Measurements from ENCODE around the gene DIP2C. TPM values are rescaled to one million over a fixed set of nuclear protein-coding genes. Genes with fewer than 3 reads are reported as not detected.
"Not testable (repeated sequence)": the region's sequence is repeated elsewhere in the genome, so short reads cannot be mapped to it uniquely, and the experiment has no call there.

DIP2C gene
- total RNA-seq, 6 experiments from 2014 or later, result 23.2 to 28.9 (median 26.3) TPM

- Mint-ChIP-seq H3K9me3 (peaks cover 19% of the 10 kb centered on the region), H3K27ac (no peak overlapping the region)
- DNase-seq, result no peak
Measured at GRCh38 chr10:349081-349480, 340.4 kb downstream of the DIP2C start.

GRCh38 chr10:348456-348855, 341.0 kb downstream of the DIP2C start:
- no peaks in the 10 kb centered on the region for H3K4me1 Mint-ChIP-seq (ENCODE audit: low read depth)
- peaks cover 19% of the 10 kb centered on the region for H3K9me3 Mint-ChIP-seq
- no peak for DNase-seq
- peaks cover 4% of the 10 kb centered on the region for H3K27me3 Mint-ChIP-seq (ENCODE audit: insufficient read depth)
- H3K36me3 Mint-ChIP-seq (ENCODE audit: low read depth), result peaks cover 55% of the 10 kb centered on the region
- H3K4me3 Mint-ChIP-seq, result no peak overlapping the region
- TF ChIP-seq CTCF (IDR thresholded peaks at IDR 0.05), result no peak
- H3K27ac Mint-ChIP-seq, result no peak overlapping the region

More at GRCh38 chr10:349081-349480, 340.4 kb downstream of the DIP2C start:
- TF ChIP-seq CTCF (IDR thresholded peaks at IDR 0.05), result no peak
- Mint-ChIP-seq H3K36me3 (ENCODE audit: low read depth) (peaks cover 61% of the 10 kb centered on the region), H3K4me3 (no peak overlapping the region), H3K27me3 (ENCODE audit: insufficient read depth) (peaks cover 4% of the 10 kb centered on the region), H3K4me1 (ENCODE audit: low read depth) (no peaks in the 10 kb centered on the region)

- H3K4me3 Mint-ChIP-seq; DNase-seq; H3K4me1 Mint-ChIP-seq (ENCODE audit: low read depth); H3K27ac Mint-ChIP-seq; H3K27me3 Mint-ChIP-seq (ENCODE audit: insufficient read depth): not testable (repeated sequence)
- H3K9me3 Mint-ChIP-seq, result peaks cover 19% of the 10 kb centered on the region
- H3K36me3 Mint-ChIP-seq (ENCODE audit: low read depth), result peaks cover 53% of the 10 kb centered on the region
Measured at GRCh38 chr10:347774-348173, 341.7 kb downstream of the DIP2C start.

- not testable (repeated sequence) for H3K27ac Mint-ChIP-seq; H3K4me3 Mint-ChIP-seq; H3K4me1 Mint-ChIP-seq (ENCODE audit: low read depth); DNase-seq; H3K27me3 Mint-ChIP-seq (ENCODE audit: insufficient read depth)
- Mint-ChIP-seq H3K9me3 (peaks cover 19% of the 10 kb centered on the region), H3K36me3 (ENCODE audit: low read depth) (peaks cover 51% of the 10 kb centered on the region)
Measured at GRCh38 chr10:347190-347589, 342.3 kb downstream of the DIP2C start.

- DNase-seq, result no peak
- H3K27ac Mint-ChIP-seq, result no peak overlapping the region
- no peaks in the 10 kb centered on the region for H3K4me1 Mint-ChIP-seq (ENCODE audit: low read depth)
- H3K36me3 Mint-ChIP-seq (ENCODE audit: low read depth), result peaks cover 34% of the 10 kb centered on the region
- H3K4me3 Mint-ChIP-seq, result no peak overlapping the region
- TF ChIP-seq CTCF (IDR thresholded peaks at IDR 0.05), result no peak
- peaks cover 2% of the 10 kb centered on the region; the same call in 1 of the 2 replicates for H3K27me3 Mint-ChIP-seq (ENCODE audit: insufficient read depth)
- H3K9me3 Mint-ChIP-seq, result peaks cover 19% of the 10 kb centered on the region
Measured at GRCh38 chr10:344582-345200, 344.8 kb downstream of the DIP2C start.

- H3K4me3 Mint-ChIP-seq, result no peak overlapping the region
- H3K27ac Mint-ChIP-seq, result no peak overlapping the region
- H3K27me3 Mint-ChIP-seq (ENCODE audit: insufficient read depth), result peaks cover 2% of the 10 kb centered on the region
- peaks cover 31% of the 10 kb centered on the region for H3K36me3 Mint-ChIP-seq (ENCODE audit: low read depth)
- TF ChIP-seq CTCF (IDR thresholded peaks at IDR 0.05), result no peak
- peaks cover 9% of the 10 kb centered on the region; the same call in 1 of the 2 replicates for H3K4me1 Mint-ChIP-seq (ENCODE audit: low read depth)
- peaks cover 18% of the 10 kb centered on the region for H3K9me3 Mint-ChIP-seq
- DNase-seq, result no peak
Measured at GRCh38 chr10:343231-344220, 345.9 kb downstream of the DIP2C start.

All from HFFc6 (cell line).